SK-N-SH (cell line): Measurements from ENCODE around the gene CD81. TPM values are rescaled to one million over a fixed set of nuclear protein-coding genes. Genes with fewer than 3 reads are reported as not detected.

Experiments used
- CTCF ChIA-PET: fragments of 300-600, 350-600 bp; formaldehyde crosslinking; extraction: SDS; loops from one replicate; lab custom pipeline; 2021; lab: Yijun Ruan, JAX
- POLR2A ChIA-PET: fragments of 350-600 bp; sonication (Branson Sonifier 250); formaldehyde crosslinking; extraction: SDS; loops from one replicate; lab custom pipeline; 2020; ENCODE audit warnings: antibody characterized with exemption, inconsistent platforms; lab: Yijun Ruan, JAX
- DNase-seq: peaks from one replicate; pipeline ENCODE4 v3.0.0; 2012
- H2AFZ ChIP-seq: fragments of 200-600 bp; sonication (generic); 2 replicates; pipeline ENCODE4 v1.8.1; 2016; ENCODE audit warnings: antibody characterized with exemption, mild to moderate bottlenecking, low read depth
- H3F3A ChIP-seq: fragments of 200-600 bp; sonication (generic); replicated peaks from 2 replicates; pipeline ENCODE3; 2016; ENCODE audit warnings: antibody characterized with exemption, mild to moderate bottlenecking; ENCODE audit not compliant: insufficient read depth
- H3K27ac ChIP-seq, 2 experiments: fragments of 200-500 bp in 1 of 2; fragments of 200-600 bp in 1 of 2; sonication (Bioruptor generic) in 1 of 2; sonication (generic), shearing (Covaris generic) in 1 of 2; 2 replicates each; pipeline versions ENCODE4 v1.5.1 to v1.6.1; 2014 to 2016; ENCODE audit warnings: low read depth in 2 of 2, inconsistent platforms in 1 of 2, low read length in 1 of 2, mild to moderate bottlenecking in 1 of 2, mixed read lengths in 1 of 2
- H3K27me3 ChIP-seq: fragments of 200-600 bp; sonication (generic), shearing (Covaris generic); 2 replicates; pipeline ENCODE4 v1.6.1; 2016; ENCODE audit warnings: mixed run types; ENCODE audit not compliant: insufficient read depth
- H3K36me3 ChIP-seq, 2 experiments: fragments of 200-500 bp in 1 of 2; fragments of 200-600 bp in 1 of 2; sonication (Bioruptor generic) in 1 of 2; sonication (generic) in 1 of 2; replicated peaks in 1 of 2; 2 replicates each; pipeline versions ENCODE3 to v1.5.1; 2014 to 2016; ENCODE audit warnings: low read length in 1 of 2, mild to moderate bottlenecking in 1 of 2; ENCODE audit not compliant: insufficient read depth in 2 of 2, control insufficient read depth in 1 of 2
- H3K4me1 ChIP-seq, 2 experiments: fragments of 200-500 bp in 1 of 2; fragments of 200-600 bp in 1 of 2; sonication (Bioruptor generic) in 1 of 2; sonication (generic), shearing (Covaris generic) in 1 of 2; 2 replicates each; pipeline versions ENCODE4 v1.5.1 to v1.6.1; 2014 to 2016; ENCODE audit warnings: low read depth in 1 of 2, low read length in 1 of 2, mixed run types in 1 of 2; ENCODE audit not compliant: insufficient read depth in 2 of 2, control insufficient read depth in 1 of 2
- H3K4me2 ChIP-seq: fragments of 200-600 bp; sonication (generic), shearing (Covaris generic); 2 replicates; pipeline ENCODE4 v1.6.1; 2017; ENCODE audit warnings: mixed run types
- H3K4me3 ChIP-seq, 2 experiments: fragments of 200-500 bp in 1 of 2; fragments of 200-600 bp in 1 of 2; sonication (Bioruptor generic) in 1 of 2; sonication (generic), shearing (Covaris generic) in 1 of 2; 2 replicates each; pipeline versions ENCODE4 v1.5.1 to v1.8.1; 2014 to 2016; ENCODE audit warnings: low read depth in 2 of 2, inconsistent platforms in 1 of 2, low read length in 1 of 2, mild to moderate bottlenecking in 1 of 2, mixed read lengths in 1 of 2, moderate library complexity in 1 of 2
- H3K79me2 ChIP-seq: fragments of 200-600 bp; sonication (generic); 2 replicates; pipeline ENCODE4 v1.8.1; 2017; ENCODE audit warnings: mild to moderate bottlenecking; ENCODE audit not compliant: insufficient read depth
- H3K9ac ChIP-seq: fragments of 200-600 bp; sonication (generic); 2 replicates; pipeline ENCODE4 v1.6.1; 2017; ENCODE audit warnings: mixed run types
- H3K9me2 ChIP-seq: fragments of 200-600 bp; sonication (generic); 2 replicates; pipeline ENCODE4 v1.6.1; 2017; ENCODE audit warnings: mixed run types
- H3K9me3 ChIP-seq: fragments of 200-600 bp; sonication (generic); 2 replicates; pipeline ENCODE4 v1.6.1; 2017; ENCODE audit warnings: mixed run types, mild to moderate bottlenecking, moderate library complexity
- H4K20me1 ChIP-seq: fragments of 200-600 bp; sonication (generic); 2 replicates; pipeline ENCODE4 v1.6.1; 2017; ENCODE audit warnings: mild to moderate bottlenecking, mixed run types; ENCODE audit not compliant: insufficient read depth
- CTCF ChIP-seq: fragments of 200-600 bp; sonication (generic); IDR thresholded peaks from 2 replicates; pipeline ENCODE4 v1.6.1; 2017; ENCODE audit warnings: antibody characterized with exemption, mild to moderate bottlenecking, moderate library complexity
- ELF1 ChIP-seq: IDR thresholded peaks from 2 replicates; pipeline ENCODE4 v1.4.0; 2012
- EZH2phosphoT487 ChIP-seq: fragments of 200-600 bp; sonication (generic); IDR thresholded peaks from 2 replicates; pipeline ENCODE4 v1.6.1; 2017; ENCODE audit warnings: low read depth, mixed run types, mild to moderate bottlenecking, antibody characterized with exemption, moderate library complexity, borderline replicate concordance
- GATA2 ChIP-seq: sonication (generic); formaldehyde crosslinking; IDR thresholded peaks from 2 replicates; pipeline ENCODE4 v1.5.0; 2020; ENCODE audit warnings: mild to moderate bottlenecking, missing genetic modification reagents
- IRF3 ChIP-seq: fragments of 150-350 bp; IDR thresholded peaks from 2 replicates; pipeline ENCODE4 v1.6.1; 2016; ENCODE audit warnings: mild to moderate bottlenecking, low read depth, low read length
- NFIC ChIP-seq: IDR thresholded peaks from 2 replicates; pipeline ENCODE4 v1.4.0; 2012; ENCODE audit warnings: borderline replicate concordance
- POLR2AphosphoS5 ChIP-seq: IDR thresholded peaks from 2 replicates; pipeline ENCODE4 v1.6.1; 2012; ENCODE audit warnings: low read depth, low read length
- RXRA ChIP-seq: IDR thresholded peaks from 2 replicates; pipeline ENCODE4 v1.4.0; 2012; ENCODE audit warnings: low read depth, mild to moderate bottlenecking, borderline replicate concordance
- SIN3A ChIP-seq: IDR thresholded peaks from 2 replicates; pipeline ENCODE4 v1.6.1; 2012; ENCODE audit warnings: low read depth, mild to moderate bottlenecking, low read length, moderate library complexity, borderline replicate concordance
- USF1 ChIP-seq: IDR thresholded peaks from 2 replicates; pipeline ENCODE4 v1.4.0; 2012; ENCODE audit warnings: low read depth, borderline replicate concordance
- USF2 ChIP-seq: fragments of 150-350 bp; IDR thresholded peaks from 2 replicates; pipeline ENCODE4 v1.6.1; 2017; ENCODE audit warnings: antibody characterized with exemption, low read length, low read depth, borderline replicate concordance
- WGBS: methylation state at CpG from one replicate; pipeline ENCODE4 v1.1.6; 2017; ENCODE audit warnings: low lambda C conversion rate; 5-methylcytosine and 5-hydroxymethylcytosine counted together
- polyA plus RNA-seq, 3 experiments: library from polyadenylated mRNA; depleted of rRNA; stranded (reverse); fragments of >200 nt; gene quantifications; 2 replicates each; pipeline ENCODE4 v1.2.3, GENCODE V29; 2012

CD81 gene
- polyA plus RNA-seq, 1 of the 3 experiments (the other 2 are of a cell fraction), result 517 TPM

GRCh38 chr11:2358754-2359442, 18.2 kb upstream of the CD81 start (continued):
- TF ChIP-seq USF1, result no peak
- TF ChIP-seq SIN3A, result no peak
- no peak for TF ChIP-seq GATA2
- no peak for TF ChIP-seq CTCF
- TF ChIP-seq EZH2phosphoT487, result no peak

- no peaks in the 10 kb centered on the region for H3K9me3 ChIP-seq
- TF ChIP-seq IRF3 (no peak), RXRA (no peak), GATA2 (no peak), USF2 (no peak), POLR2AphosphoS5 (no peak), NFIC (no peak), ELF1 (no peak)
- H3K4me2 ChIP-seq, result no peak overlapping the region
- H3K27ac ChIP-seq, result no peak overlapping the region
- H3K9ac ChIP-seq, result no peak overlapping the region
- DNase-seq, result no peak
- ChIA-PET CTCF (interaction anchor here (1.5 kb wide), 1 partner anchor 61 kb away, joined by 7 read pairs; no protein-coding TSS in a partner anchor), POLR2A (no interaction called here)
- no peaks in the 10 kb centered on the region for H3K79me2 ChIP-seq
- H2AFZ ChIP-seq, result no peak overlapping the region
- no peaks in the 10 kb centered on the region for H4K20me1 ChIP-seq
- no peaks in the 10 kb centered on the region for H3F3A ChIP-seq
- H3K27me3 ChIP-seq, result no peaks in the 10 kb centered on the region
- H3K9me2 ChIP-seq, result no peaks in the 10 kb centered on the region
- no peak overlapping the region for H3K4me3 ChIP-seq
- no peaks in the 10 kb centered on the region for H3K36me3 ChIP-seq
- 67% methylated on average over 9 of the region's 9 CpGs for WGBS
- H3K4me1 ChIP-seq, result no peaks in the 10 kb centered on the region; a peak in 1 of 4 replicates
Observed at GRCh38 chr11:2359557-2359956, 17.6 kb upstream of the CD81 start.
